M059J (cell line): Measurements from ENCODE around the gene SCAP. TPM values are rescaled to one million over a fixed set of nuclear protein-coding genes. Genes with fewer than 3 reads are reported as not detected.

Experiments used
- DNase-seq: peaks from one replicate; pipeline ENCODE4 v3.0.0-alpha.2; 2012; ENCODE audit warnings: low read depth
- total RNA-seq: library from RNA; depleted of rRNA; stranded (reverse); fragments of >200 nt; shearing (Covaris generic); gene quantifications from 2 replicates; pipeline ENCODE4 v1.2.3, GENCODE V29; 2014

SCAP gene
- total RNA-seq, 1 experiment from 2014 or later = 40.1 TPM

DNA sequence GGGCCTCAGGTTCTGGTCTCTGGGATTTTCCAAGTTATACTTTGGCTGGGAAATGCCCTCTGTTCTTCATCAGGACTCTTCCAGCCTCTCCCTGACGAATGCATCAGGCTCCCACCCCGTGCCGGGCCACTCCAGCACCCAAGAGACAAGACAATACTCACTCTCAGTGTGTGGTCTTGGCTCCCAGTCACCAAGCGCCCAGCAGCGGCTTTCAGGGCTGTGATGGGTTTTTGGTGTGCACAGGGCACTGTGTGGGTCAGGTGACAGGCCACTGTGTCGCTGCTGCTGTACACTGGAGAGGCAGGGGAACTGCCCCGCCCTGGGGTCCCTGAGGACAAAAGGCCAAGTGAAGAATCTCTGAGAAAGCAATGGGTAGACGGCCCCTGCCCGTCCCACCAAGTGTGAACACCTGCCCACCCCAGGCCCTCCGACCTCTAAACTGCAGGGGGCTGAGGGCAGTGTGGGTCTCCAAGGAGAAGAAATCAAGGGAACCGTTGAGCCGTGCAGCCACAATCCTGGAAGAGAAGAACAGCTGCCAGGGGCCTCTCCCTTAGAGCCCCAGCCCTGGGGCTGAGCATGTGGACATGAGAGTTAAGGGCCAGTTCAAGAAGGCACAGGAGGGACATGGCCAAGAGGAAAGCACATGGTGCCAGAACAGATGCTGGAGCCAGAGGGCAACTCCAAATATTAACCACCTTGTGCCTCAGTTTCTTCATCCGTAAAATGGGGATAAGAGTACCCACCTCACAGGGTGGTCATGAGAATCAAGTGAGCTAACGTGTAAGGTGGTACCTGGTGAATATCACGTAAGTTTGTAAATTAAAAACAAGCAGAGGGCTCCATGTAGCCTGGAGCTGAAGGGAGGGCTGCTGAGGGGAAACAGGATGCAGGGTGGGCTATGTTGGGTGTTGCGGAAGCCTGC lies 60.8 kb downstream of the SCAP start:
- DNase-seq = no peak

DNA sequence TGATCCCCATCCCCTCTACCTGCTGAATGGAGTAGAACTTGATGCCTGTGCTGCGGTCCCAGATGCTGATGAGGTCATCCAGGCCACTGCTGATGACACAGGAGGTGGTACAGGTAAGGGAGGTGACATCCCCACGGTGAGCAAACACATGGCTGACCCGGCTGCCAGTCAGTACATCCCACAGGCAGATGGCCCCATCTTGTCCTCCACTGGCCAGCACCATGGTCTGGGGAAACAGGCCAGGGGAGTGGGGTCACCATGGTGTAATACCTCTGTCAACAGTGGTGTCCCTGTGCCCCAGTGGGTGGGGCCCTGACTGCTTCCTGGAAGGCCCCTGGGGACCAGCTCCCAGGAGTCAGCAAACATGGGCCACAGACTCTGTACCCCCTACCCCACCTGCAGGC lies 61.6 kb downstream of the SCAP start:
- DNase-seq = no peak

DNA sequence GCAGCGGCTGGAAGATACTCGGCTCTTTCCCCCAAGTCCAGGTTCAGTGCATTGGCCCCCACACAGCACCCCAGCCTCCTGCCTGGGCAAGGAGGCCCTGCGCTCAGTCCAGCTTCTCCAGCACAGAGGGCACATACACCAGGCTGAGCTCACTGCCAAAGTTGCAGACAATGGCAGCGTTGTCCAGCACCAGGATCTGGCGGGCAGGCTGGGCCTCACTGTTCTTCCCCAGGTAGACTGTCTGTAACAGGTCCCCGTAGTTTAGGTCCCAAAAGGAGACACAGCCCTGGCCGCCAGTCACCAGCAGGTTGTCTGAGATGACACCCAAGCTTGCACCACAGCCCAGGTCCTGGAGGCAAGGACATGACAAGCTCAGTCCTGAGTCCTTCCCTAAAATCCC lies 62.0 kb downstream of the SCAP start:
- DNase-seq = no peak

DNA sequence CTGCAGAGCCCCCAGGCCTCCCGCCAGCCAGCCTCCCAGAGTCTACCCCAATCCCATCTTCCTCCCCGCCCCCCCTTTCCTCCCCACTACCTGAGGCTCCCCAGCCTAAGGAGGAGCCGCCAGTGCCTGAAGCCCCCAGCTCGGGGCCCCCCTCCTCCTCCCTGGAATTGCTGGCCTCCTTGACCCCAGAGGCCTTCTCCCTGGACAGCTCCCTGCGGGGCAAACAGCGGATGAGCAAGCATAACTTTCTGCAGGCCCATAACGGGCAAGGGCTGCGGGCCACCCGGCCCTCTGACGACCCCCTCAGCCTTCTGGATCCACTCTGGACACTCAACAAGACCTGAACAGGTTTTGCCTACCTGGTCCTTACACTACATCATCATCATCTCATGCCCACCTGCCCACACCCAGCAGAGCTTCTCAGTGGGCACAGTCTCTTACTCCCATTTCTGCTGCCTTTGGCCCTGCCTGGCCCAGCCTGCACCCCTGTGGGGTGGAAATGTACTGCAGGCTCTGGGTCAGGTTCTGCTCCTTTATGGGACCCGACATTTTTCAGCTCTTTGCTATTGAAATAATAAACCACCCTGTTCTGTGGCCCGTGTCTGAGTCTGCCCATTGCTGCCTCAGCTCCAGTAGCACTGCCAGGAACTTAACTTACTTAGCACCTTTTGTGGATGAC lies 62.8 kb downstream of the SCAP start:
- no peak for DNase-seq

DNA sequence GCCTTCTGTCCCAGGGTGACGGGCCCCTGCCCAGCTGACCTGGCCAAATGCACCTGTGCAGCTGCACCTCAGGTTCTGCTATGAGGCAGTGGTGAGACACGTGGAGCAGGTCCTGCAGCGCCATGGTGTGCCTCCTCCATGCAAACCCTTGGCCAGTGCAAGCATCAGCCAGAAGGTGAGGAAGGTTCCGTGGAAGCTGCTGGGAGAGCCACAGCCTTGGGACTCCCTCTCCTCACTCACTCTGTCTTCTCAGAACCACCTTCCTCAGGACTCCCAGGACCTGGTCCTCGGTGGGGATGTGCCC lies 63.3 kb downstream of the SCAP start:
- DNase-seq = no peak

DNA sequence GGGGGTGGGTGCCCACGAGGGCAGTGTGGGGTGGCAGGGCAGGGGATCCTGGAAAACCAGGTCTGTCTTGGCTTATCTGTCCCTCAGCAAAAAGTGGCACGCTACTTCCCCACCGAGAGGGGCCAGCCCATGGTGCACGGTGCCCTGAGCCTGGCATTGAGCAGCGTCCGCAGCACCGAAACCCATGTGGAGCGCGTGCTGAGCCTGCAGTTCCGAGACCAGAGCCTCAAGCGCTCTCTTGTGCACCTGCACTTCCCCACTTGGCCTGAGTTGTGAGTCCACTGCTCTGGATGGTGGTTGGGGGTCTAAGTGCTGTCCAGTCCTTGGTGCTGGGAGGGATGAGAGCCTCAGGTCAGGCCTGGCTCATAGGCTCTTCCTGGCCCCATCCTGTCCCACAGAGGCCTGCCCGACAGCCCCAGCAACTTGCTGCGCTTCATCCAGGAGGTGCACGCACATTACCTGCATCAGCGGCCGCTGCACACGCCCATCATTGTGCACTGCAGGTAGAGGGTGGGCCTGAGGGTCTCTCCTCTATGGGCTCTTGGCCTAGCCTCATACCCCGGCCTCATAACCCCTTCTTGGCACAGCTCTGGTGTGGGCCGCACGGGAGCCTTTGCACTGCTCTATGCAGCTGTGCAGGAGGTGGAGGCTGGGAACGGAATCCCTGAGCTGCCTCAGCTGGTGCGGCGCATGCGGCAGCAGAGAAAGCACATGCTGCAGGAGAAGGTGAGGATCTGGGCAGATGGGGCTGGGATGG lies 63.9 kb downstream of the SCAP start:
- no peak for DNase-seq

DNA sequence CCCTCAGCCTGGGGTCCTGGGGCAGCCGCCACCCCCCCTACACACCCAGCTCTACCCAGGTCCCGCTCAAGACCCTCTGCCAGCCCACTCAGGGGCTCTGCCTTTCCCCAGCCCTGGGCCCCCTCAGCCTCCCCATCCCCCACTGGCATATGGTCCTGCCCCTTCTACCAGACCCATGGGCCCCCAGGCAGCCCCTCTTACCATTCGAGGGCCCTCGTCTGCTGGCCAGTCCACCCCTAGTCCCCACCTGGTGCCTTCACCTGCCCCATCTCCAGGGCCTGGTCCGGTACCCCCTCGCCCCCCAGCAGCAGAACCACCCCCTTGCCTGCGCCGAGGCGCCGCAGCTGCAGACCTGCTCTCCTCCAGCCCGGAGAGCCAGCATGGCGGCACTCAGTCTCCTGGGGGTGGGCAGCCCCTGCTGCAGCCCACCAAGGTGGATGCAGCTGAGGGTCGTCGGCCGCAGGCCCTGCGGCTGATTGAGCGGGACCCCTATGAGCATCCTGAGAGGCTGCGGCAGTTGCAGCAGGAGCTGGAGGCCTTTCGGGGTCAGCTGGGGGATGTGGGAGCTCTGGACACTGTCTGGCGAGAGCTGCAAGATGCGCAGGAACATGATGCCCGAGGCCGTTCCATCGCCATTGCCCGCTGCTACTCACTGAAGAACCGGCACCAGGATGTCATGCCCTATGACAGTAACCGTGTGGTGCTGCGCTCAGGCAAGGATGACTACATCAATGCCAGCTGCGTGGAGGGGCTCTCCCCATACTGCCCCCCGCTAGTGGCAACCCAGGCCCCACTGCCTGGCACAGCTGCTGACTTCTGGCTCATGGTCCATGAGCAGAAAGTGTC lies 64.7 kb downstream of the SCAP start:
- no peak for DNase-seq

GRCh38 chr3:47410417-47410720 lies 65.4 kb downstream of the SCAP start:
- no peak for DNase-seq

DNA sequence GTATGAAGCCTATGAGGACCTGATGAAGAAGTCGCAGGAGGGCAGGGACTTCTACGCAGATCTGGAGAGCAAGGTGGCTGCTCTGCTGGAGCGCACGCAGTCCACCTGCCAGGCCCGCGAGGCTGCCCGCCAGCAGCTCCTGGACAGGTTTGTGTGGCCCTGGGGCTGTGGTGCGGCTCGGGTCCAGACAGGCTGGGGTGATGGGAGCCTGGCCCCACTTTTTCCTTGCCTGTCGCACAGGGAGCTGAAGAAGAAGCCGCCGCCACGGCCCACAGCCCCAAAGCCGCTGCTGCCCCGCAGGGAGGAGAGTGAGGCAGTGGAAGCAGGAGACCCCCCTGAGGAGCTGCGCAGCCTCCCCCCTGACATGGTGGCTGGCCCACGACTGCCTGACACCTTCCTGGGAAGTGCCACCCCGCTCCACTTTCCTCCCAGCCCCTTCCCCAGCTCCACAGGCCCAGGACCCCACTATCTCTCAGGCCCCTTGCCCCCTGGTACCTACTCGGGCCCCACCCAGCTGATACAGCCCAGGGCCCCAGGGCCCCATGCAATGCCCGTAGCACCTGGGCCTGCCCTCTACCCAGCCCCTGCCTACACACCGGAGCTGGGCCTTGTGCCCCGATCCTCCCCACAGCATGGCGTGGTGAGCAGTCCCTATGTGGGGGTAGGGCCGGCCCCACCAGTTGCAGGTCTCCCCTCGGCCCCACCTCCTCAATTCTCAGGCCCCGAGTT lies 65.9 kb downstream of the SCAP start:
- no peak for DNase-seq

DNA sequence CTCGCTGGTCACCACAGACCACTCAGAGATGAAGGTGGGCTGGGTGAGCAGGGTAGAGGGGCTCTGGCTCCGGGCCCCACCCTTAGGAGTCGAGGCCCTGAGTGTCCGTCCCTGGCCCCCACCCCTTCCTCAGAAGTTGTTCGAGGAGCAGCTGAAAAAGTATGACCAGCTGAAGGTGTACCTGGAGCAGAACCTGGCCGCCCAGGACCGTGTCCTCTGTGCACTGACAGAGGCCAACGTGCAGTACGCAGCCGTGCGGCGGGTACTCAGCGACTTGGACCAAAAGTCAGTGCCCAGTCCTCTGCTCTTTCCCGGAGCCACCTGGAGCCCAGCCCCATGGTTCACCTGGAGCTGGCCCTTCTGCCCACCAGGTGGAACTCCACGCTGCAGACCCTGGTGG lies 66.5 kb downstream of the SCAP start:
- no peak for DNase-seq

DNA sequence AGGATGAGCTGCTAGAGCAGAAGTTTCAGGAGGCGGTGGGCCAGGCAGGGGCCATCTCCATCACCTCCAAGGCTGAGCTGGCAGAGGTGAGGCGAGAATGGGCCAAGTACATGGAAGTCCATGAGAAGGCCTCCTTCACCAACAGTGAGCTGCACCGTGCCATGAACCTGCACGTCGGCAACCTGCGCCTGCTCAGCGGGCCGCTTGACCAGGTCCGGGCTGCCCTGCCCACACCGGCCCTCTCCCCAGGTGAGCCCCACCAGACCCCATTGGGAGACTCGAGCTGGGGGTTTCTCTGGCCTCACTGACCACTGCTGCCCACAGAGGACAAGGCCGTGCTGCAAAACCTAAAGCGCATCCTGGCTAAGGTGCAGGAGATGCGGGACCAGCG lies 66.9 kb downstream of the SCAP start:
- no peak for DNase-seq

DNA sequence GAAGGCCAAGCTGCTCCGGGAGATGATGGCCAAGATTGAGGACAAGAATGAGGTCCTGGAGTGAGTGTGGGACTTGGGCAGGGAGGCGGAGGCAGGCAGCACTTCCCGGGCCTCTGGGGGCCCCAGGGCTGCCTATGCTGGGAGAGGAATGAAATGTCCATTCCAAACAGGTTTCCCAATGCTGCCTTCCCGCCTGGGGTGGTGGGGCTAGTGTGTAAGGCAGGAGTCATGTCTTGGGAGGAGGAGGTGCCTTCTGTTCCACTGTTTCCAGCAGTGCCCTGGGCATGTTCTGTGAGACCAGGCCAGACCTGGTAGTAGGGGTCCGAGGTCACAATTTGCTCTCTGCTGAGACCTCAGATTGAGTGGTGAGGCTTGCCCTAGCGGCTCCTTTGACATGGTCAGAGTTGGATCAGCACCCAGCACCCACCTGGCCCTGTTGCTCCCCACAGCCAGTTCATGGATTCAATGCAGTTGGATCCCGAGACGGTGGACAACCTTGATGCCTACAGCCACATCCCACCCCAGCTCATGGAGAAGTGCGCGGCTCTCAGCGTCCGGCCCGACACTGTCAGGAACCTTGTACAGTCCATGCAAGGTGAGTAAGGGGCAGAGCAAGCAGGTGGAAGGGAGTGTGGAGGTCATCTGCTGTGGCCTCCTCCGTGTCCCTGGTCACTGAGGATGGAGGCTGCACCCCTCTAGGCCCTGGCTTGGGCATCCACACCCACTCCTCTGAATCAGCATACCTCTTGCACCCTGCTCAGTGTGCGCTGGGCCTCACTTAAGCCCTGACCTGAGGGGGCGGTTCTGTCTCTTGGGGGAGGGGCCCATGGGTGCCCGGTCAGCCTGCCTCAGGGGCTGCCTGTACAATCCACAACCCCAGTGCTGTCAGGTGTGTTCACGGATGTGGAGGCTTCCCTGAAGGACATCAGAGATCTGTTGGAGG lies 67.6 kb downstream of the SCAP start:
- no peak for DNase-seq

DNA sequence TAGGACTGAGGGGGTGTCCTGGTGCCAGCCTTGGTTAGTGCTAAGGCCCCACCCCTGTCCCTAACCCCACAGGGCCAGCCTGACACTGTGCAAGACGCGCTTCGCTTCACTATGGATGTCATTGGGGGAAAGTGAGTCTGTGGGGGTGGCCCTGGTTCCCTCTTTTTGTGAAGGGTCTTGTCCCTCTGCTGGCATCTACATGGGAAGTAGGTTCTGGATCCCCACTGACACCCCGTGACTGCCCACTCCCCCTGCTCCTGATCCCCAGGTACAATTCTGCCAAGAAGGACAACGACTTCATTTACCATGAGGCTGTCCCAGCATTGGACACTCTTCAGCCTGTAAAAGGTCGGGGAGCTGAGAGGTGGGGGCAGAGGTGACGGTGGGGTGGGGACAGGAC lies 68.5 kb downstream of the SCAP start:
- DNase-seq = no peak

DNA sequence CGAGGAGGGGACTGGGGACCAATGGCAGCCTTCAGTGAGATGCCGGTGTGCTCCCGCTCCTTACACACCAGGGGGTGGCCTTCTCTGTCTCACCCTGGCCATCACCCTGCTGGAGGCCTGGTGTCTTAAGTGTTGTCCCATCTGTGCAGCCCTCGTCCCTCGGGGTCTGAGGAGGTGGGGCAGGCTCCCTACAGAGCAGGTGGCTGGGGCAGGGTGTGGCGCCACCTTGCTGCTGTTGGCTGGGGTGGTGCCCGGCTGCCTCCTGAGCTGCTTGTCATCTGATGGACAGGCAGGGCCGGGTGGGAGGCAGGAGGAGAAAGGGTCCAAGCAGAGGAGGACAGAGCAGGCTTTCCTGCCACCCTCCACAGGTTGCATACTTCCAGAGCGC lies 69.0 kb downstream of the SCAP start:
- DNase-seq = no peak

DNA sequence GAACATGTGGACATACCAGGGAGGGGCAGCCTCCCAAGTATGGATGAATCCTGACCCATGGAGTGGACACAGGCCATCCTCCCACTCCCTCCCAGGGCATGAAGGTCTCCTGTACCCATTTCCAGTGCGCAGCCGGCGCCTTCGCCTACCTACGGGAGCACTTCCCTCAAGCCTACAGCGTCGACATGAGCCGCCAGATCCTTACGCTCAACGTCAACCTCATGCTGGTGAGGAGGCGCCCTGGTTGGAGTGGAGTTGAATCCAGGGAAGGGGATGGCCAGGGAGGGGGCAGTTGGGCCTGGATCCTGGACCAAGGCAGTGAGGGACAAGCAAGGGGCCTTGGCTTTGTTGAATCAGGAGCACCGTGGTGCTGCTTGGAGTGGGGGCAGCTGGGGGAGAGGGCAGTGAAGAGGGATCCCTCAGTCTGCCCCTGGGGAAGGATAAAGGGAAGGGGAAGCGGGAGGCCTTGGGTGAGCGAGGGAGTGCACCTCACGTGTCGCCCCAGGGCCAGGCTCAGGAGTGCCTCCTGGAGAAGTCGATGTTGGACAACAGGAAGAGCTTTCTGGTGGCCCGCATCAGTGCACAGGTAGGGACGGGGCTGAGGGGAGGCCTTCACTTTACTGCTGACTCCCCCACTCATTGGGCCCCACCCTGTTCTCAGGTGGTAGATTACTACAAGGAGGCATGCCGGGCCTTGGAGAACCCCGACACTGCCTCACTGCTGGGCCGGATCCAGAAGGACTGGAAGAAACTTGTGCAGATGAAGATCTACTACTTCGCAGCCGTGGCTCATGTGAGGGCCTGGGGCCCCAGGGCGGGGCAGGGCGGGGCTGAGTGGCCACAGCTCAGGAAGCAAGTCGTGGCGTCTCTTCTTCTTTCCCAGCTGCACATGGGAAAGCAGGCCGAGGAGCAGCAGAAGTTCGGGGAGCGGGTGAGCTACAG lies 69.7 kb downstream of the SCAP start:
- DNase-seq = no peak

GRCh38 chr3:47404955-47405790 lies 70.6 kb downstream of the SCAP start:
- no peak for DNase-seq

GRCh38 chr3:47404431-47404876 lies 71.3 kb downstream of the SCAP start:
- DNase-seq = no peak
